Gastrocnemius medialis (tissue), 4 donors: ENCODE data around the gene STX17.

Experiments
- CTCF ChIP-seq, 5 experiments: fragments of 450-650 bp in 3 of 5; fragments of 200-600 bp in 2 of 5; sonication (generic) in 2 of 5; IDR thresholded peaks in 4 of 5; conservative IDR thresholded peaks in 1 of 5; 1 replicate in 4 of 5; 2 replicates in 1 of 5; pipeline ENCODE4 v1.5.1; 2016 to 2019; ENCODE audit warnings: antibody characterized with exemption in 5 of 5, mild to moderate bottlenecking in 3 of 5, moderate library complexity in 3 of 5
- POLR2A ChIP-seq, 2 donors: fragments of 450-650 bp; IDR thresholded peaks; one replicate each; pipeline ENCODE4 v1.6.1; 2017; ENCODE audit warnings: antibody characterized with exemption in 2 of 2, mild to moderate bottlenecking in 2 of 2, moderate library complexity in 2 of 2

- TF ChIP-seq CTCF (IDR thresholded peaks at IDR 0.05 in 4 of 5, conservative IDR thresholded peaks at IDR 0.05 in 1 of 5) = no peak
- TF ChIP-seq POLR2A (IDR thresholded peaks at IDR 0.05) = no peak
Observed at GRCh38 chr9:99953861-99954507, 47.5 kb downstream of the STX17 start.
